K562 (cell line): ENCODE measurements around the gene NOPCHAP1. TPM values are rescaled to one million over a fixed set of nuclear protein-coding genes. Genes with fewer than 3 reads are reported as not detected.
A peak's percentile ranks its signal among the peaks of the same experiment; 100 is the strongest.

Experiments
- C11orf30 ChIP-seq: fragments of 450-650 bp; IDR thresholded peaks from 2 replicates; pipeline ENCODE4 v1.6.1; 2016; ENCODE audit warnings: low read depth, mild to moderate bottlenecking
- CGGBP1 ChIP-seq: fragments of 250-450 bp; sonication (Bioruptor Pico); IDR thresholded peaks from 2 replicates; pipeline ENCODE4 v1.9.0; 2021; ENCODE audit warnings: mild to moderate bottlenecking
- L3MBTL2 ChIP-seq: fragments of 450-650 bp; IDR thresholded peaks from 2 replicates; pipeline ENCODE4 v1.6.1; 2016; ENCODE audit warnings: mild to moderate bottlenecking, moderate library complexity
- LCOR ChIP-seq: sonication (generic); formaldehyde crosslinking; IDR thresholded peaks from 2 replicates; pipeline ENCODE4 v1.8.0; 2022; ENCODE audit warnings: mild to moderate bottlenecking, missing genetic modification reagents
- NKRF ChIP-seq: fragments of 450-650 bp; IDR thresholded peaks from 2 replicates; pipeline ENCODE4 v1.6.1; 2016; ENCODE audit warnings: borderline replicate concordance
- OTX1 ChIP-seq: fragments of 450-650 bp; formaldehyde crosslinking; IDR thresholded peaks from 2 replicates; pipeline ENCODE4 v1.4.0; 2022; ENCODE audit warnings: mild to moderate bottlenecking
- RB1 ChIP-seq: fragments of 450-650 bp; IDR thresholded peaks from 2 replicates; pipeline ENCODE4 v1.6.1; 2017; ENCODE audit warnings: low read depth, mild to moderate bottlenecking
- RBBP5 ChIP-seq: fragments of 200-600 bp; sonication (generic); IDR thresholded peaks from 2 replicates; pipeline ENCODE4 v1.6.1; 2012; ENCODE audit warnings: borderline replicate concordance, mild to moderate bottlenecking, low read length, control low read depth, inconsistent platforms; ENCODE audit not compliant: insufficient read depth, poor library complexity, severe bottlenecking
- RERE ChIP-seq: sonication (generic); formaldehyde crosslinking; IDR thresholded peaks from 2 replicates; pipeline ENCODE4 v1.8.0; 2023; ENCODE audit warnings: missing genetic modification reagents, mild to moderate bottlenecking, borderline replicate concordance
- SAP30 ChIP-seq: fragments of 200-600 bp; sonication (generic); IDR thresholded peaks from 2 replicates; pipeline ENCODE4 v1.6.1; 2012; ENCODE audit warnings: borderline replicate concordance, low read depth, mild to moderate bottlenecking, moderate library complexity, low read length, control low read depth, inconsistent platforms; ENCODE audit not compliant: insufficient read depth, poor library complexity, severe bottlenecking
- SIRT6 ChIP-seq: IDR thresholded peaks from one replicate; pipeline ENCODE4 v1.6.1; 2012; ENCODE audit warnings: low read depth, mild to moderate bottlenecking, control low read depth, inconsistent platforms, low read length, moderate library complexity
- TBP ChIP-seq: optimal IDR thresholded peaks from 2 replicates; pipeline ENCODE3; 2011; ENCODE audit warnings: low read depth, low read length, improper control_type of control experiment
- TCF7 ChIP-seq: sonication (generic); IDR thresholded peaks from 2 replicates; pipeline ENCODE4 v1.6.1; 2016; ENCODE audit warnings: antibody characterized with exemption, borderline replicate concordance
- ZNF224 ChIP-seq: sonication (generic); formaldehyde crosslinking; IDR thresholded peaks from 2 replicates; pipeline ENCODE4 v1.8.0; 2022; ENCODE audit warnings: mild to moderate bottlenecking, missing genetic modification reagents
- ZNF57 ChIP-seq: fragments of 450-650 bp; formaldehyde crosslinking; IDR thresholded peaks from 2 replicates; pipeline ENCODE4 v1.4.0; 2020; ENCODE audit warnings: mild to moderate bottlenecking, moderate library complexity
- polyA plus RNA-seq, 8 experiments: library from polyadenylated mRNA; depleted of rRNA in 4 of 8; stranded (reverse) in 5 of 8; unstranded in 3 of 8; fragments of >200 nt; fragmentation: Nextera tagmentation in 2 of 8; fragmentation: Illumina TruSeq in 1 of 8; extraction: Ambion mirVana in 2 of 8; extraction: Trizol in 1 of 8; gene quantifications; 2 replicates each; pipeline versions ENCODE4 v1.2.1 to v1.2.3, GENCODE V29; 2011 to 2014; ENCODE audit warnings: inconsistent platforms in 1 of 8, missing spikeins in 1 of 8
- total RNA-seq, 7 experiments: library from RNA; depleted of rRNA in 6 of 7; stranded (reverse); fragments of >200 nt in 6 of 7; fragmentation: Illumina TruSeq in 2 of 7; extraction: Trizol in 2 of 7; gene quantifications; 2 replicates each; pipeline versions ENCODE4 v1.2.1 to v1.2.3, GENCODE V29; 2011 to 2021; ENCODE audit warnings: low replicate concordance in 1 of 7

NOPCHAP1 gene
- total and polyA plus RNA-seq, 9 of the 15 experiments (the other 6 are each of a cell fraction or from before 2014, with no cell fraction given): 19.4 to 108 (median 33.4) TPM

- TF ChIP-seq RBBP5 (peak; percentile 95), SIRT6 (no peak), ZNF224 (CRISPR knock-in tag) (no peak), OTX1 (no peak), TCF7 (no peak), LCOR (CRISPR knock-in tag) (0 out of 2 replicates have a peak, but pooled peaks have one; percentile 37), ZNF57 (no peak), L3MBTL2 (peak; percentile 77), CGGBP1 (CRISPR knock-in tag) (no peak), C11orf30 (0 out of 2 replicates have a peak, but pooled peaks have one; percentile 22), TBP (peak; percentile 64), SAP30 (peak; percentile 88), RB1 (peak; percentile 31; the same call in 1 of the 2 replicates), NKRF (peak; percentile 98), RERE (CRISPR knock-in tag) (no peak)
Observed at GRCh38 chr12:104986022-104986941, at the start of gene NOPCHAP1 (continued).
